ENCODE results near the gene FSCN2. TPM values are rescaled to one million over a fixed set of nuclear protein-coding genes. Genes with fewer than 3 reads are reported as not detected.

Gene FSCN2
- total RNA-seq, 1 experiment from 2014 or later = 0.31 TPM

DNA sequence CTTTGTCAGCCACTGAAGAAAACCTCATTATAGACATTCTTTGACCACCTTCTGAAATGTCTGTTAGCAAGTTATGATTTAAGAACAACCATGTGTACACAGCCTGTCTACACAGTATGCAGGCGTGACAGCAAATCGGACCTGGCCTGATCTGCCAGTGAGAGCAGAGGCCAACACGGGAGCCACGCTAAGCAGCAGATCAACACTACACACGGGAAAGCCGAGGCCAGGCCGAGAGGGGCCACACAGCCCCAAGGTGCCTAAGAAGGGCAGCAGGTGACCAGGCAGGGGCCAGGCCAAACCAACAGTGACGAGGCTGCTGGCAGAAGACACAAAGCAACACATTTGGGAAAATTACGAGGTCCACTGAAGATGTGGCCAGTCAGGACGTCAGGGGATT is 40.2 kb downstream of the FSCN2 start:
- POLR2A ChIA-PET = no interaction called here

GRCh38 chr17:81569986-81570514 is 41.9 kb downstream of the FSCN2 start:
- peaks cover 54% of the 10 kb centered on the region for H3K36me3 Mint-ChIP-seq
- DNase-seq (ENCODE audit: low spot score) (no peak), ATAC-seq (no peak)
- CTCF ChIA-PET = no interaction called here
- no peaks in the 10 kb centered on the region for H3K4me1 Mint-ChIP-seq
- no peak overlapping the region for H3K27ac Mint-ChIP-seq
- POLR2A ChIA-PET = no interaction called here
- H3K27me3 Mint-ChIP-seq (ENCODE audit: low read depth) = no peaks in the 10 kb centered on the region
- no peak overlapping the region for H3K4me3 Mint-ChIP-seq
- H3K9me3 Mint-ChIP-seq = no peaks in the 10 kb centered on the region
- TF ChIP-seq FOXP1 (CRISPR knock-in tag; IDR thresholded peaks at IDR 0.05; ENCODE audit: borderline replicate concordance) (no peak), ZNF317 (CRISPR knock-in tag; IDR thresholded peaks at IDR 0.05; ENCODE audit: borderline replicate concordance, low read depth) (no peak), JUN (CRISPR knock-in tag; IDR thresholded peaks at IDR 0.05) (no peak), IRF2 (CRISPR knock-in tag; IDR thresholded peaks at IDR 0.05; ENCODE audit: borderline replicate concordance, low read depth) (no peak), ETV6 (CRISPR knock-in tag; IDR thresholded peaks at IDR 0.05) (no peak), ZNF671 (CRISPR knock-in tag; IDR thresholded peaks at IDR 0.05) (no peak)
- TF ChIP-seq, protein P1, sequence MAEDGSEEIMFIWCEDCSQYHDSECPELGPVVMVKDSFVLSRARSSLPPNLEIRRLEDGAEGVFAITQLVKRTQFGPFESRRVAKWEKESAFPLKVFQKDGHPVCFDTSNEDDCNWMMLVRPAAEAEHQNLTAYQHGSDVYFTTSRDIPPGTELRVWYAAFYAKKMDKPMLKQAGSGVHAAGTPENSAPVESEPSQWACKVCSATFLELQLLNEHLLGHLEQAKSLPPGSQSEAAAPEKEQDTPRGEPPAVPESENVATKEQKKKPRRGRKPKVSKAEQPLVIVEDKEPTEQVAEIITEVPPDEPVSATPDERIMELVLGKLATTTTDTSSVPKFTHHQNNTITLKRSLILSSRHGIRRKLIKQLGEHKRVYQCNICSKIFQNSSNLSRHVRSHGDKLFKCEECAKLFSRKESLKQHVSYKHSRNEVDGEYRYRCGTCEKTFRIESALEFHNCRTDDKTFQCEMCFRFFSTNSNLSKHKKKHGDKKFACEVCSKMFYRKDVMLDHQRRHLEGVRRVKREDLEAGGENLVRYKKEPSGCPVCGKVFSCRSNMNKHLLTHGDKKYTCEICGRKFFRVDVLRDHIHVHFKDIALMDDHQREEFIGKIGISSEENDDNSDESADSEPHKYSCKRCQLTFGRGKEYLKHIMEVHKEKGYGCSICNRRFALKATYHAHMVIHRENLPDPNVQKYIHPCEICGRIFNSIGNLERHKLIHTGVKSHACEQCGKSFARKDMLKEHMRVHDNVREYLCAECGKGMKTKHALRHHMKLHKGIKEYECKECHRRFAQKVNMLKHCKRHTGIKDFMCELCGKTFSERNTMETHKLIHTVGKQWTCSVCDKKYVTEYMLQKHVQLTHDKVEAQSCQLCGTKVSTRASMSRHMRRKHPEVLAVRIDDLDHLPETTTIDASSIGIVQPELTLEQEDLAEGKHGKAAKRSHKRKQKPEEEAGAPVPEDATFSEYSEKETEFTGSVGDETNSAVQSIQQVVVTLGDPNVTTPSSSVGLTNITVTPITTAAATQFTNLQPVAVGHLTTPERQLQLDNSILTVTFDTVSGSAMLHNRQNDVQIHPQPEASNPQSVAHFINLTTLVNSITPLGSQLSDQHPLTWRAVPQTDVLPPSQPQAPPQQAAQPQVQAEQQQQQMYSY (CRISPR knock-in tag; IDR thresholded peaks at IDR 0.05) = no peak
- TF ChIP-seq, protein P2, sequence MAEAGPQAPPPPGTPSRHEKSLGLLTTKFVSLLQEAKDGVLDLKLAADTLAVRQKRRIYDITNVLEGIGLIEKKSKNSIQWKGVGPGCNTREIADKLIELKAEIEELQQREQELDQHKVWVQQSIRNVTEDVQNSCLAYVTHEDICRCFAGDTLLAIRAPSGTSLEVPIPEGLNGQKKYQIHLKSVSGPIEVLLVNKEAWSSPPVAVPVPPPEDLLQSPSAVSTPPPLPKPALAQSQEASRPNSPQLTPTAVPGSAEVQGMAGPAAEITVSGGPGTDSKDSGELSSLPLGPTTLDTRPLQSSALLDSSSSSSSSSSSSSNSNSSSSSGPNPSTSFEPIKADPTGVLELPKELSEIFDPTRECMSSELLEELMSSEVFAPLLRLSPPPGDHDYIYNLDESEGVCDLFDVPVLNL (CRISPR knock-in tag; IDR thresholded peaks at IDR 0.05; ENCODE audit: borderline replicate concordance, low read depth) = no peak

More for the DNA sequence above, 40.2 kb downstream of the FSCN2 start:
- Mint-ChIP-seq H3K4me3 (no peak overlapping the region), H3K27me3 (ENCODE audit: low read depth) (no peaks in the 10 kb centered on the region), H3K27ac (no peak overlapping the region), H3K4me1 (no peaks in the 10 kb centered on the region), H3K36me3 (peaks cover 56% of the 10 kb centered on the region), H3K9me3 (no peaks in the 10 kb centered on the region)
- no peak for TF ChIP-seq ZNF138 (CRISPR knock-in tag; conservative IDR thresholded peaks at IDR 0.05)
- TF ChIP-seq, protein P3, sequence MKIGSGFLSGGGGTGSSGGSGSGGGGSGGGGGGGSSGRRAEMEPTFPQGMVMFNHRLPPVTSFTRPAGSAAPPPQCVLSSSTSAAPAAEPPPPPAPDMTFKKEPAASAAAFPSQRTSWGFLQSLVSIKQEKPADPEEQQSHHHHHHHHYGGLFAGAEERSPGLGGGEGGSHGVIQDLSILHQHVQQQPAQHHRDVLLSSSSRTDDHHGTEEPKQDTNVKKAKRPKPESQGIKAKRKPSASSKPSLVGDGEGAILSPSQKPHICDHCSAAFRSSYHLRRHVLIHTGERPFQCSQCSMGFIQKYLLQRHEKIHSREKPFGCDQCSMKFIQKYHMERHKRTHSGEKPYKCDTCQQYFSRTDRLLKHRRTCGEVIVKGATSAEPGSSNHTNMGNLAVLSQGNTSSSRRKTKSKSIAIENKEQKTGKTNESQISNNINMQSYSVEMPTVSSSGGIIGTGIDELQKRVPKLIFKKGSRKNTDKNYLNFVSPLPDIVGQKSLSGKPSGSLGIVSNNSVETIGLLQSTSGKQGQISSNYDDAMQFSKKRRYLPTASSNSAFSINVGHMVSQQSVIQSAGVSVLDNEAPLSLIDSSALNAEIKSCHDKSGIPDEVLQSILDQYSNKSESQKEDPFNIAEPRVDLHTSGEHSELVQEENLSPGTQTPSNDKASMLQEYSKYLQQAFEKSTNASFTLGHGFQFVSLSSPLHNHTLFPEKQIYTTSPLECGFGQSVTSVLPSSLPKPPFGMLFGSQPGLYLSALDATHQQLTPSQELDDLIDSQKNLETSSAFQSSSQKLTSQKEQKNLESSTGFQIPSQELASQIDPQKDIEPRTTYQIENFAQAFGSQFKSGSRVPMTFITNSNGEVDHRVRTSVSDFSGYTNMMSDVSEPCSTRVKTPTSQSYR (CRISPR knock-in tag; IDR thresholded peaks at IDR 0.05) = no peak
- TF ChIP-seq, protein P4, sequence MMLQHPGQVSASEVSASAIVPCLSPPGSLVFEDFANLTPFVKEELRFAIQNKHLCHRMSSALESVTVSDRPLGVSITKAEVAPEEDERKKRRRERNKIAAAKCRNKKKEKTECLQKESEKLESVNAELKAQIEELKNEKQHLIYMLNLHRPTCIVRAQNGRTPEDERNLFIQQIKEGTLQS (CRISPR knock-in tag; conservative IDR thresholded peaks at IDR 0.05) = no peak
- TF ChIP-seq, protein P5, sequence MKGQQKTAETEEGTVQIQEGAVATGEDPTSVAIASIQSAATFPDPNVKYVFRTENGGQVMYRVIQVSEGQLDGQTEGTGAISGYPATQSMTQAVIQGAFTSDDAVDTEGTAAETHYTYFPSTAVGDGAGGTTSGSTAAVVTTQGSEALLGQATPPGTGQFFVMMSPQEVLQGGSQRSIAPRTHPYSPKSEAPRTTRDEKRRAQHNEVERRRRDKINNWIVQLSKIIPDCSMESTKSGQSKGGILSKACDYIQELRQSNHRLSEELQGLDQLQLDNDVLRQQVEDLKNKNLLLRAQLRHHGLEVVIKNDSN (CRISPR knock-in tag; IDR thresholded peaks at IDR 0.05) = no peak
- TF ChIP-seq, protein P6, sequence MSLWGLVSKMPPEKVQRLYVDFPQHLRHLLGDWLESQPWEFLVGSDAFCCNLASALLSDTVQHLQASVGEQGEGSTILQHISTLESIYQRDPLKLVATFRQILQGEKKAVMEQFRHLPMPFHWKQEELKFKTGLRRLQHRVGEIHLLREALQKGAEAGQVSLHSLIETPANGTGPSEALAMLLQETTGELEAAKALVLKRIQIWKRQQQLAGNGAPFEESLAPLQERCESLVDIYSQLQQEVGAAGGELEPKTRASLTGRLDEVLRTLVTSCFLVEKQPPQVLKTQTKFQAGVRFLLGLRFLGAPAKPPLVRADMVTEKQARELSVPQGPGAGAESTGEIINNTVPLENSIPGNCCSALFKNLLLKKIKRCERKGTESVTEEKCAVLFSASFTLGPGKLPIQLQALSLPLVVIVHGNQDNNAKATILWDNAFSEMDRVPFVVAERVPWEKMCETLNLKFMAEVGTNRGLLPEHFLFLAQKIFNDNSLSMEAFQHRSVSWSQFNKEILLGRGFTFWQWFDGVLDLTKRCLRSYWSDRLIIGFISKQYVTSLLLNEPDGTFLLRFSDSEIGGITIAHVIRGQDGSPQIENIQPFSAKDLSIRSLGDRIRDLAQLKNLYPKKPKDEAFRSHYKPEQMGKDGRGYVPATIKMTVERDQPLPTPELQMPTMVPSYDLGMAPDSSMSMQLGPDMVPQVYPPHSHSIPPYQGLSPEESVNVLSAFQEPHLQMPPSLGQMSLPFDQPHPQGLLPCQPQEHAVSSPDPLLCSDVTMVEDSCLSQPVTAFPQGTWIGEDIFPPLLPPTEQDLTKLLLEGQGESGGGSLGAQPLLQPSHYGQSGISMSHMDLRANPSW (CRISPR knock-in tag; conservative IDR thresholded peaks at IDR 0.05; ENCODE audit: low read depth) = no peak
- TF ChIP-seq, protein P7, sequence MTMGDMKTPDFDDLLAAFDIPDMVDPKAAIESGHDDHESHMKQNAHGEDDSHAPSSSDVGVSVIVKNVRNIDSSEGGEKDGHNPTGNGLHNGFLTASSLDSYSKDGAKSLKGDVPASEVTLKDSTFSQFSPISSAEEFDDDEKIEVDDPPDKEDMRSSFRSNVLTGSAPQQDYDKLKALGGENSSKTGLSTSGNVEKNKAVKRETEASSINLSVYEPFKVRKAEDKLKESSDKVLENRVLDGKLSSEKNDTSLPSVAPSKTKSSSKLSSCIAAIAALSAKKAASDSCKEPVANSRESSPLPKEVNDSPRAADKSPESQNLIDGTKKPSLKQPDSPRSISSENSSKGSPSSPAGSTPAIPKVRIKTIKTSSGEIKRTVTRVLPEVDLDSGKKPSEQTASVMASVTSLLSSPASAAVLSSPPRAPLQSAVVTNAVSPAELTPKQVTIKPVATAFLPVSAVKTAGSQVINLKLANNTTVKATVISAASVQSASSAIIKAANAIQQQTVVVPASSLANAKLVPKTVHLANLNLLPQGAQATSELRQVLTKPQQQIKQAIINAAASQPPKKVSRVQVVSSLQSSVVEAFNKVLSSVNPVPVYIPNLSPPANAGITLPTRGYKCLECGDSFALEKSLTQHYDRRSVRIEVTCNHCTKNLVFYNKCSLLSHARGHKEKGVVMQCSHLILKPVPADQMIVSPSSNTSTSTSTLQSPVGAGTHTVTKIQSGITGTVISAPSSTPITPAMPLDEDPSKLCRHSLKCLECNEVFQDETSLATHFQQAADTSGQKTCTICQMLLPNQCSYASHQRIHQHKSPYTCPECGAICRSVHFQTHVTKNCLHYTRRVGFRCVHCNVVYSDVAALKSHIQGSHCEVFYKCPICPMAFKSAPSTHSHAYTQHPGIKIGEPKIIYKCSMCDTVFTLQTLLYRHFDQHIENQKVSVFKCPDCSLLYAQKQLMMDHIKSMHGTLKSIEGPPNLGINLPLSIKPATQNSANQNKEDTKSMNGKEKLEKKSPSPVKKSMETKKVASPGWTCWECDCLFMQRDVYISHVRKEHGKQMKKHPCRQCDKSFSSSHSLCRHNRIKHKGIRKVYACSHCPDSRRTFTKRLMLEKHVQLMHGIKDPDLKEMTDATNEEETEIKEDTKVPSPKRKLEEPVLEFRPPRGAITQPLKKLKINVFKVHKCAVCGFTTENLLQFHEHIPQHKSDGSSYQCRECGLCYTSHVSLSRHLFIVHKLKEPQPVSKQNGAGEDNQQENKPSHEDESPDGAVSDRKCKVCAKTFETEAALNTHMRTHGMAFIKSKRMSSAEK (CRISPR knock-in tag; IDR thresholded peaks at IDR 0.05; ENCODE audit: borderline replicate concordance) = no peak
- CTCF ChIA-PET = interaction anchor here (0.5 to 0.7 kb wide), 2 partner anchors 346 to 370 kb away, joined by 4 read pairs; partner anchors contain the start of gene CEP131
- no peak for ATAC-seq
- DNase-seq (ENCODE audit: low spot score) = no peak
